Measurements from ENCODE around the gene ARVCF.

The ARVCF gene

DNA sequence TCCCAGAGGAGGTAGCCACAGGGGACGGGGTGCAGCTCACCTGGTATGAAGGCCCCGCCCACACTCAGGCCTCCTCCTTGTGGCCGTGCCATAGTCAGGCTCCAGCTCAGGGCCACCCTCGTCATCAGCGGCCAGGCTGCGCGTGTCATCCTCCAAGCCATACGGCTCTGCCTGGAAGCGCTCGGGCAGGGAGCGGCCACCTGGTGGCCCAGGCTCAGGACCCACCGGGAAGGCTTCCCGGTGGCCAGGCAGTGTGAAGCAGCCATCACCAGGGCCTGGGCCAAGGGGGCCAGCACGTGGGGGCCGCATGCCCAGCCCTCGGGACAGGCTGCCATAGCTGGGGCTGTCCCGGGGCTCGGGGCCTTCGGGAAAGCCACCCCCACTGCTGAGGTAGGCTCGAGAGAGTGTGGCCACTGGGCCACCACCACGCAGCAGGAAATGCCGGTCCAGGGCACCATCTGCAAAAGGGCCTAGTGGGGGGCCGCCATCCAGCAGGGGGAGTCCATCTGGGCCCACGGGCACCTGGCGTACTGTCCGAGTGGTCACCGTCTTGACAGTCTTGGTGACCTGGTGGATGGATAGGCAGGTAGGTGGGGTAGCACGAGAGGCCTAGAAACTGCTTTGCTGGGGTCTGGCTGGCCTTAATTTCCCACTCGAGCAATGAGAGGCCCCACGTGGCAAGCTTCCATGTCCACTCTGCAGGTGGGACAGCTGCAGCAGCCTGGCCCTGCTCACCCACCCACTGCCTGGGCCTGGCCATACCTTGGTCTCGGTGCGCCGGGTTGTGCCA lies 35.3 kb downstream of the ARVCF start:
- Histone ChIP-seq H3K27ac (ENCODE audit: low read depth, low read length, severe bottlenecking) (no peak overlapping the region), H3K9me3 (ENCODE audit: control insufficient read depth, low read length) (no peaks in the 10 kb centered on the region), H3K4me3 (ENCODE audit: extremely low read depth, insufficient read depth, low read length, poor library complexity, severe bottlenecking) (no peak overlapping the region), H3K36me3 (ENCODE audit: control insufficient read depth, insufficient read depth, low read length) (peaks cover 17% of the 10 kb centered on the region), H3K4me1 (ENCODE audit: control insufficient read depth, insufficient read depth, low read length, poor library complexity, severe bottlenecking) (peaks cover 19% of the 10 kb centered on the region)
- 96% methylated on average over 29 to 33 of the region's 33 CpGs for WGBS, 2 experiments (ENCODE audit: insufficient coverage in 2 of 2)

GRCh38 chr22:19980766-19981165 lies 35.9 kb downstream of the ARVCF start:
- H3K27ac ChIP-seq (ENCODE audit: low read depth, low read length, severe bottlenecking): no peak overlapping the region
- WGBS, 2 experiments (ENCODE audit: insufficient coverage in 2 of 2): 95 to 96% methylated on average over 4 to 5 of the region's 7 CpGs
- no peaks in the 10 kb centered on the region for H3K9me3 ChIP-seq (ENCODE audit: control insufficient read depth, low read length)
- peaks cover 14% of the 10 kb centered on the region for H3K4me1 ChIP-seq (ENCODE audit: control insufficient read depth, insufficient read depth, low read length, poor library complexity, severe bottlenecking)
- H3K4me3 ChIP-seq (ENCODE audit: extremely low read depth, insufficient read depth, low read length, poor library complexity, severe bottlenecking): no peak overlapping the region
- peaks cover 17% of the 10 kb centered on the region for H3K36me3 ChIP-seq (ENCODE audit: control insufficient read depth, insufficient read depth, low read length)

GRCh38 chr22:19979712-19980493 lies 36.7 kb downstream of the ARVCF start:
- Histone ChIP-seq H3K4me3 (ENCODE audit: extremely low read depth, insufficient read depth, low read length, poor library complexity, severe bottlenecking) (no peak overlapping the region), H3K4me1 (ENCODE audit: control insufficient read depth, insufficient read depth, low read length, poor library complexity, severe bottlenecking) (peaks cover 12% of the 10 kb centered on the region), H3K36me3 (ENCODE audit: control insufficient read depth, insufficient read depth, low read length) (peaks cover 17% of the 10 kb centered on the region), H3K27ac (ENCODE audit: low read depth, low read length, severe bottlenecking) (no peak overlapping the region), H3K9me3 (ENCODE audit: control insufficient read depth, low read length) (no peaks in the 10 kb centered on the region)
- WGBS, 2 experiments (ENCODE audit: insufficient coverage in 2 of 2): 96 to 97% methylated on average over 49 to 52 of the region's 52 CpGs

DNA sequence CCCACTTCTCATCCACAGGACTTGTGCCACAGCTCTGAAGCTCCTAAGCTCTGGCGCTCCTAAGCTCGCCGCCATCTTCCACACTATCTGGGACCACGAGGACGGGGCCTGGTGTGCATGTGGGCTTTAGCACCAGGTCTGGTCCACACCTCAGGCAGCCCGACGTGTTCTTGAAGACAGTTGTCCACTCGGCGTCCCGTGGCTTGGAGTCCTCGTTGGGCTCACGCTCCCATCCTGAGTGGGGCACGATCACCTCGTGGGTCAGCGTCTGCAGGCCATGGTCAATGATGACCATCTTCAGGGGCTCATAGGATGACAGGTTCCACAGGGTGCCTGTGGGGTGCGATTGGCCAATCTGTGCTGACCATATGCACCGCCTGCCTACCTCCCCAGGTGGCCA lies 37.9 kb downstream of the ARVCF start:
- Histone ChIP-seq H3K36me3 (ENCODE audit: control insufficient read depth, insufficient read depth, low read length) (peaks cover 17% of the 10 kb centered on the region), H3K9me3 (ENCODE audit: control insufficient read depth, low read length) (no peaks in the 10 kb centered on the region), H3K27ac (ENCODE audit: low read depth, low read length, severe bottlenecking) (no peak overlapping the region), H3K4me1 (ENCODE audit: control insufficient read depth, insufficient read depth, low read length, poor library complexity, severe bottlenecking) (peaks cover 4% of the 10 kb centered on the region), H3K4me3 (ENCODE audit: extremely low read depth, insufficient read depth, low read length, poor library complexity, severe bottlenecking) (no peak overlapping the region)
- WGBS, 2 experiments (ENCODE audit: insufficient coverage in 2 of 2): 97 to 98% methylated on average over 17 of the region's 17 CpGs

GRCh38 chr22:19977296-19978243 lies 39.1 kb downstream of the ARVCF start:
- no peaks in the 10 kb centered on the region for H3K9me3 ChIP-seq (ENCODE audit: control insufficient read depth, low read length)
- peaks cover 23% of the 10 kb centered on the region for H3K36me3 ChIP-seq (ENCODE audit: control insufficient read depth, insufficient read depth, low read length)
- peaks cover 3% of the 10 kb centered on the region for H3K4me1 ChIP-seq (ENCODE audit: control insufficient read depth, insufficient read depth, low read length, poor library complexity, severe bottlenecking)
- H3K27ac ChIP-seq (ENCODE audit: low read depth, low read length, severe bottlenecking): no peak overlapping the region
- H3K4me3 ChIP-seq (ENCODE audit: extremely low read depth, insufficient read depth, low read length, poor library complexity, severe bottlenecking): no peak overlapping the region
- 95 to 96% methylated on average over 31 to 32 of the region's 32 CpGs for WGBS, 2 experiments (ENCODE audit: insufficient coverage in 2 of 2)

- Histone ChIP-seq H3K4me1 (ENCODE audit: control insufficient read depth, insufficient read depth, low read length, poor library complexity, severe bottlenecking) (peaks cover 3% of the 10 kb centered on the region), H3K27ac (ENCODE audit: low read depth, low read length, severe bottlenecking) (no peak overlapping the region), H3K36me3 (ENCODE audit: control insufficient read depth, insufficient read depth, low read length) (peaks cover 32% of the 10 kb centered on the region), H3K4me3 (ENCODE audit: extremely low read depth, insufficient read depth, low read length, poor library complexity, severe bottlenecking) (no peak overlapping the region), H3K9me3 (ENCODE audit: control insufficient read depth, low read length) (no peaks in the 10 kb centered on the region)
- 100% methylated on average over 1 of the region's 3 CpGs; no CpG with 5 or more reads in 1 of the 2 experiments for WGBS, 2 experiments (ENCODE audit: insufficient coverage in 2 of 2)
Observed at GRCh38 chr22:19976671-19977070, 40.0 kb downstream of the ARVCF start.

DNA sequence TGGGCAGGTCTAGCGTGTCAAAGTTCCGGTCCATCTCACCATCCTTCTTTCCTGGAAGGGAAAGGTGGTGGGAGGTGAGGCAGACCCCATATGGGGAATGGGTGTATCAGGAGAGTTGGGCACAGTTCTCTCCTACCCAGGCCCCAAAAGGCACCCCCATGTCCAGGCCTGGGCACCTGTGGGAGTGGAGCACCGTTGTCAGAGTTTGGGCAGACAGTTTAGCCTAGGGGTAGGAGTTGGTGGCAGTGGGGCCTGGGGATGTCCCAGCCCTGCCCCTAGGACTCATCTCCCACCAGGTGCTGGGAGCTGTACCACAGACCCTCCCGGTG lies 41.0 kb downstream of the ARVCF start:
- H3K9me3 ChIP-seq (ENCODE audit: control insufficient read depth, low read length): no peaks in the 10 kb centered on the region
- H3K4me1 ChIP-seq (ENCODE audit: control insufficient read depth, insufficient read depth, low read length, poor library complexity, severe bottlenecking): peaks cover 3% of the 10 kb centered on the region
- 80 to 100% methylated on average over 2 of the region's 4 CpGs for WGBS, 2 experiments (ENCODE audit: insufficient coverage in 2 of 2)
- no peak overlapping the region for H3K4me3 ChIP-seq (ENCODE audit: extremely low read depth, insufficient read depth, low read length, poor library complexity, severe bottlenecking)
- no peak overlapping the region for H3K27ac ChIP-seq (ENCODE audit: low read depth, low read length, severe bottlenecking)
- peaks cover 31% of the 10 kb centered on the region for H3K36me3 ChIP-seq (ENCODE audit: control insufficient read depth, insufficient read depth, low read length)

GRCh38 chr22:19974935-19975706 lies 41.5 kb downstream of the ARVCF start:
- peaks cover 30% of the 10 kb centered on the region for H3K36me3 ChIP-seq (ENCODE audit: control insufficient read depth, insufficient read depth, low read length)
- H3K4me3 ChIP-seq (ENCODE audit: extremely low read depth, insufficient read depth, low read length, poor library complexity, severe bottlenecking): no peak overlapping the region
- peak overlapping the region; percentile 42 for H3K27ac ChIP-seq (ENCODE audit: low read depth, low read length, severe bottlenecking)
- H3K9me3 ChIP-seq (ENCODE audit: control insufficient read depth, low read length): no peaks in the 10 kb centered on the region
- peaks cover 3% of the 10 kb centered on the region for H3K4me1 ChIP-seq (ENCODE audit: control insufficient read depth, insufficient read depth, low read length, poor library complexity, severe bottlenecking)
- 73 to 87% methylated on average over 8 to 10 of the region's 13 CpGs for WGBS, 2 experiments (ENCODE audit: insufficient coverage in 2 of 2)

DNA sequence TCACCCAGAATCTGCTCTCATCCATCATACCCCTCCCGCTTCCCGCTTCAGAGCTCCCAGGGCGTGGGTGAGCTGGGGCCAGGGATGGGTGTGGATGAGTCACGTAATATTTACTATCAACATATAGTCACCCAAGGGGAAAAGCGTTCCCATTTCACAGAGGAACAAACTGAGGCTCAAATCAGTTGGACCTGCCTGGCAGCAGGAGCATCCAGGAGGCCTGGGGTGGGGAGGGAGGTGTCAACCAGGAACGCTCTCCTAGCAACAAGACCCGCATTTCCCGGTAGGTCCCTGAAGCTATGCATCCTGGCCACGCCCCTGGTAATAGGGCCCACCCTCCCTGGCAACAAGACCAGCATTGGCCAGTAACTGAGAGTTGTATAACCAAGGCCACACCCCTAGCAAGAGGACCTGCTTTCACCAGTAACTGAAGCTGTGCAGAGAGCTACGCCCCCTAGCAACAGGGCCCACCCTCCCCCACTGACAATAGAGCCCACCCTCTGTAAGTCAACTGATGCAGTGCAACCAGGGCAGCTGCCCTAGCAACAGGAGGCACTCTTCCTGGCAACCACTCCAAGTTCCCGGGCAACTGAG lies 42.3 kb downstream of the ARVCF start:
- WGBS, 2 experiments (ENCODE audit: insufficient coverage in 2 of 2): 41 to 53% methylated on average over 6 of the region's 11 CpGs
- Histone ChIP-seq H3K4me3 (ENCODE audit: extremely low read depth, insufficient read depth, low read length, poor library complexity, severe bottlenecking) (no peak overlapping the region), H3K4me1 (ENCODE audit: control insufficient read depth, insufficient read depth, low read length, poor library complexity, severe bottlenecking) (peaks cover 3% of the 10 kb centered on the region), H3K36me3 (ENCODE audit: control insufficient read depth, insufficient read depth, low read length) (peaks cover 28% of the 10 kb centered on the region), H3K27ac (ENCODE audit: low read depth, low read length, severe bottlenecking) (no peak overlapping the region), H3K9me3 (ENCODE audit: control insufficient read depth, low read length) (no peaks in the 10 kb centered on the region)
